Activated CD8-positive, alpha-beta memory T cell treated with anti-CD3 and anti-CD28 coated beads for 1 hour (primary cell): ENCODE data around the gene RPGRIP1.
"Not testable (repeated sequence)": the region's sequence is repeated elsewhere in the genome, so short reads cannot be mapped to it uniquely, and the experiment has no call there.

Source experiments
- DNase-seq, 2 donors: peaks; one replicate each; pipeline ENCODE4 v3.0.0-alpha.2; 2020; ENCODE audit warnings: low read depth in 1 of 2; ENCODE audit errors: extremely low read depth in 1 of 2

The RPGRIP1 gene

DNA sequence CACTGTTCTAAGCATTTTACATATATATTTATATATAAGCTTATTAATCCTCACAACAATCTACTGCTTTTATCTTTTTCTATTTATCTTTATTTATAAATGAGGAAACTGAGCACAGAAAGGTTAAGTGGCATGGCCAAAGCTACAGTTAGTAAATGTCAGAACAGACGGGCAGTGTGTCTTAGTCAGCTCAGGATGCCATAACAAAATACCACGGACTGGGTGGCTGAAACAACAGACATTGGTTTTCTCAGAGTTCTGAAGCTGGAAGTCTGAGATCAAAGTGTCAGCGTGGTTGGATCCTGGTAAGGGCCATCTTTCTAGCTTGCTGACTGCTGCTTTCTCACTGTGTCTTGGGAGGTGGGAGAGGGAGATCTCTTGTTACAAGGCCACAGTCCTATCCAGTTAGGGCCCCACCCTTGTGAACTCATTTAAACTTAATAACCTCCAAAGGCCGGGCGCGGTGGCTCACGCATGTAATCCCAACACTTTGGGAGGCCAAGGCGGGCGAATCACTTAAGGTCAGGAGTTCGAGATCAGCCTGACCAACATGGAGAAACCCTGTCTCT is 19.8 kb downstream of the RPGRIP1 start:
- DNase-seq = no peak

DNA sequence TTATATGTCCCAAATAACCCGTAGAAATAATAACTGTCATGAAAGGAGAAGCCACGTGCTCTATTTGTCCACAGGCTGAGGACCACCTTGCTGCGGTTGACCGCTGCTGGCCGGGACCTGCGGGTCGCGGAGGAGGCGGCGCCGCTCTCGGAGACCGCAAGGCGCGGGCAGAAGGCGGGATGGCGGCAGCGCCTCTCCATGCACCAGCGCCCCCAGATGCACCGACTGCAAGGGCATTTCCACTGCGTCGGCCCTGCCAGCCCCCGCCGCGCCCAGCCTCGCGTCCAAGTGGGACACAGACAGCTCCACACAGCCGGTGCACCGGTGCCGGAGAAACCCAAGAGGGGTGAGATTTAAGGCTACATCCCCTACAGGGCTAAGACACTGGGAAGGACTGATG is 21.0 kb downstream of the RPGRIP1 start:
- no peak for DNase-seq

DNA sequence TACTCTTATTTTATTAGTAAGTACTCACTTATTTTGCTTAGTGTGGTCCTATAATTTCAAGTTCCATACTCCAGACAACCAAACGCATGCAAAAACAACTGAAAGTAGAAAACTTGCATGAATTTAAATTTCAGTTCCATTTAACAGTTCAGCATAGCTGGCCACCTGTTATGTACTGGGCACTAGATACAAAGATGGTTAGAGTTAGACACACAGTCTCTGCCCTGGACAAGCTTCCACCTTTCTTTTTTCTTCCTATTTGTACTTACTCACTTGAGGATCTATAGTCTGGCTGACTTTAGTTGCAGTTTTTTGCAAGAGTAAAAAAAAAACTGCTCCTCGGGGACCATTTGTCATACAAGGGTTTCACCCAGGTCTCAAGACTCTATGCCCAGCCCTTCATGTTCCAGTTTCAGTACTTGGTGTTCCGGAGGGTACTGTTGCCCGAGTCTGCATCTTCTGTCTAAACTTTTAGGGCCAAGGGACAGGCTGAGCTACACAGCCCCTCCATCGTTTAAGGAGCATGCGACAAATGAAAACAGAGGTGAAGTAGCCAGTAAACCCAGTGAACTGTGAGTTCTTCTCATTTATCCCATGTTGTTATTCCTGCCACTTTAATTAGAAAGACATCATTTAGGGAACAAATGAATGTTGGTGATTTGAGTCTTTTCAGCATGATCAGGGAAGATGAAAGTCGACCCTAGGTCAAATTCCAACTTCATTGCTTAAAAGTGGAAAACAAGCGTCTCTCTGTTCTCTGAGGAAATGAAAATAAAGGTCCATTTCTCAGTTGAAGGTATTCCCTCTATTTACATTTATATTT is 22.3 kb downstream of the RPGRIP1 start:
- no peak for DNase-seq

DNA sequence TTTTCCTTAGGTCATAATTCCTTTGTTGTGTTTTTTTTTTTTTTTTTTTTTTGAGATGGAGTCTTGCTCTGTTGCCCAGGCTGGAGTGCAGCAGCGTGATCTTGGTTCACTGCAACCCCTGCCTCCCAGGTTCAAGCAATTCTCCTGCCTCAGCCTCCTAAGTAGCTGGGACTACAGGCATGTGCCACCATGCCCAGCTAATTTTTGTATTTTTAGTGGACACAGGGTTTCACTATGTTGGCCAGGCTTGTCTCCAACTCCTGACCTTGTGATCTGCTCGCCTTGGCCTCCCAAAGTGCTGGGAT is 22.9 kb downstream of the RPGRIP1 start:
- not testable (repeated sequence) for DNase-seq

DNA sequence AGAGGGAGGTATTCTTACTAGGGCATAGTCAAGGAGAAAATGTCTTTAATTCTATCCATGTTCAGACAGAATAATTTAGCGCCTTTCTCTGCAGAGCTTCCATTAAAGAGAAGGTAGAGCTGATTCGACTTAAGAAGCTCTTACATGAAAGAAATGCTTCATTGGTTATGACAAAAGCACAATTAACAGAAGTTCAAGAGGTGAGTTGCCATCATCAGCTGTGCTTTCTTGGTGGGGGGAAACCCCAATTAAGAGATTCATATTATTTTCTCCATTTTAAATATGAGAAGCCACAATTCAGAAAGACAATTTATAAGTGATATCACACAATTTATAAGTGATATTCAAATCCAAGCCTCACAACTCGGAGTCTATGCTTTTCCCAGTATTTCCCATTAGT is 27.8 kb downstream of the RPGRIP1 start:
- DNase-seq = no peak

DNA sequence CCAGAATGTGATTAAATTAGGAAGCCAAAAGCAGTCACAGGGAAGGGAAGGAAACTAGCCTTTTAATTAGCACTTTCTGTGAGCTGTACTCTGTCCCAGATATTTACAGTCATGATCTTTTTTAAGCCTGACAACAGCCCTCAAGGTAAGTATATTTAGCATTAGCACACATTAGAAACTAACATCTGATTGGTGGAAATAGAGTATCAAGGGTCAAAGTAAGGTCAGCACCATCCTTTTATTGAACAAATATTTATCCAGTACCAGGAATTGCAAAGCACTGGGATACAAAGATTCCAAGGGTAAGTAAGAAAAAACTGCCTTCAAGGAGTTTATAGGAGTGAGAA is 28.2 kb downstream of the RPGRIP1 start:
- DNase-seq = no peak

DNA sequence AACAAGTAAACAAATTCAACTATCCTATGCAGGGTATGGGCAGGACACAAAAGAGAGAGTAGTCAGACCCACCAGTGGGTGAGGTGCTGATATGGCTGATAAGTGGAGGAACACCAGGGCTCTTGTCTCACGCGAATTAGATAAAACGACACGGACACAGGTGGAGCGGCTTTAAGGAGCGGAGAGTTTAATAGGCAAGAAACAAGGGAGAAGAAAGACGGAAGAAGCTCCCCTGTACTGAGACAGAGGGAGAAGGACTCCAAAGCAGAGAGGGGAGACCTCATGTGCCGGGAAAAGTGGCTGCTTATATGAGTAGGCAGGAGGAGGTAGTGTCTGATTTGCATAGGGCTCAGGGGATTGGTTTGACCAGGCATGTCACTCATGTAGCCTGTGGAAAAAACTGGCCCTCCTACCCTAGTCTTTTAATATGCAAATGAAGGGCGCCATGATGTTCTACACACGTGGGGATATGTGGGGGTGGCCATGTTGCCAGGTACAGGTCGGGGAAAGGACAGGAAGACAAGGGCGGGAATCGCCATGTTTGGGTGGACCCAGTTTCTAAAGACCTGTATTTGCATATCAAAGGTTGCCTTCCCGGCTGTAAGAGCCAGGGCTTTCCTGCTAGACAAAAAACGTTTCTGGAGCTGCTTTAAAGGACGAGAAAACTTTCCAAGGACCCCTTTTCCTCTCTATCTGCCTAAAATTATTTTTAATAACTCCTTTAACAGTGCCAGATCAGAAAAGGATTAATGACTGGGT is 28.8 kb downstream of the RPGRIP1 start:
- peak; percentile 36 to 37 for DNase-seq

DNA sequence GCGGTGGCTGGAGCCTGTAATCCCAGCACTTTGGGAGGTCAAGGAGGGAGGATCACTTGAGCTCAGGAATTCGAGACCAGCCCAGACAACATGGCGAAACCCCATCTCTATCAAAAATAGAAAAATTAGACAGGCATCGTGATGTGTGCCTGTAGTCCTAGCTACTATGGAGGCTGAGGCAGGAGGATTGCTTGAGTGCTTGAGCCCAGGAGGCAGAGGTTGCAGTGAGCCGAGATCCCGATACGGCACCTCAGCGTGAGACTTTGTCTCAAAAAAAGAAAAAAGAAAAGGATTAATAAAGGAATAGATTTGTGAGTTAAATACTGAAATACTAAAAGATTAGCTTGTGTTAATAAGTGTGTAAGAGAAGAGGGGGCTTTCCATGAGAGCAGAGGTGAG is 29.4 kb downstream of the RPGRIP1 start:
- DNase-seq = no peak

DNA sequence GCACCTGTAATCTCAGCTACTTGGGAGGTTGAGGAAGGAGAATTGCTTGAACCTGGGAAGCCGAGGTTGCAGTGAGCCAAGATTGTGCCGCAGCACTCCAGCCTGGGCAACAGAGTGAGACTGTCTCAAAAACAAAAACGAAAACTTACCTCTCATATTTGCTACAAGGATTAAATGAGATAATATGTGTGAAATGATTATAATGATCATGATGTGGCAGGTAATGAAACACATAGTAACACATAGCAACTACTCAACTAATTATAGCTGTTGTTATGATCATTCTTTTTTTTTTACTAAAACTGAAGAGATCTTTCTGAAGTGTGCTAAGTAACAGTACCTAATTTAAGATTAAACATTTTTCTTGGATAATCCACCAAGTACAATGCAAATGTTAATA is 30.1 kb downstream of the RPGRIP1 start:
- DNase-seq = no peak

DNA sequence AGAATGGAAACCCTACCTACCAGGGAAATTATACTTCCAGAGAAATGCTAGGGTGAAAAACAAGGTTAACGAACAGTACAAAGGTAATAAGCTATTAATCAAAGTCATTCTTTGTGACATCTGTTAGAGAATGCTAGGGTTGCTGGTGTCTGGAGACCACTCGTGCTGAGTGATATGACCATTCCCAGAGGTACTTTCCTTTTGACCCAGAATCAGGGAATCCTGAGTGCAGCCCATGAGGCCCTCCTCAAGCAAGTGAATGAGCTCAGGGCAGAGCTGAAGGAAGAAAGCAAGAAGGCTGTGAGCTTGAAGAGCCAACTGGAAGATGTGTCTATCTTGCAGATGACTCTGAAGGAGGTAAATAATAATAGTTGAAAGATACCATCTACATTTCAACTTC is 31.7 kb downstream of the RPGRIP1 start:
- DNase-seq = no peak

DNA sequence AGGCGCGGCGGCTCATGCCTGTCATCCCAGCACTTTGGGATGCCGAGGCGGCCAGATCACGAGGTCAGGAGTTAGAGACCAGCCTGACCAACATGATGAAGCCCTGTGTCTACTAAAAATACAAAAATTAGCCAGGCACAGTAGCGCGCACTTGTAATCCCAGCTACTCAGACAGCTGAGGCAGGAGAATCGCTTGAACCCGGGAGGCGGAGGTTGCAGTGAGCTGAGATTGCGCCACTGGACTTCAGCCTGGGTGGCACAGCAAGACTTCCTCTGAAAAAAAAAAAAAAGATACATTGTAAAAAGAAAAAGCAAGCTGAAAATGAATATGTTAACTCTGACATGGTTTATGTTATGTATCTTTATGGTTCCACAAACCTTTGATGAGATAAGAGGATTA is 33.6 kb downstream of the RPGRIP1 start:
- no peak for DNase-seq

DNA sequence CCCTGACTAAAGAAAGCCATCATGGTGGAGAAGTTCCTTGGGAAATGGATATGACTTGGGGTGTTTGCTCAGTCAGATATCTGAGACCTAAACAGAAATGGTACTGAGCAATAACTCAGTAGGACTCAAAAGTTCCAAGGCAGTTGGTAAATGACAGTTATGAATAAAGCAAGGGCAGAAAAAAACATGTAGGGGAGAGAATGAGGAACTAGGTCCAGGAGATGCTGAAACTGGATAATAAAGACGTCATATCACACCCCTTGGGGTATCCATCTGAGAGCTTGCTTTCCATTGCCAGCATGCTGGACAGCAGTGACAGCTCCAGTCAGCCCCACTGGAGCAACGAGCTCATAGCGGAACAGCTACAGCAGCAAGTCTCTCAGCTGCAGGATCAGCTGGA is 37.5 kb downstream of the RPGRIP1 start:
- DNase-seq = no peak

DNA sequence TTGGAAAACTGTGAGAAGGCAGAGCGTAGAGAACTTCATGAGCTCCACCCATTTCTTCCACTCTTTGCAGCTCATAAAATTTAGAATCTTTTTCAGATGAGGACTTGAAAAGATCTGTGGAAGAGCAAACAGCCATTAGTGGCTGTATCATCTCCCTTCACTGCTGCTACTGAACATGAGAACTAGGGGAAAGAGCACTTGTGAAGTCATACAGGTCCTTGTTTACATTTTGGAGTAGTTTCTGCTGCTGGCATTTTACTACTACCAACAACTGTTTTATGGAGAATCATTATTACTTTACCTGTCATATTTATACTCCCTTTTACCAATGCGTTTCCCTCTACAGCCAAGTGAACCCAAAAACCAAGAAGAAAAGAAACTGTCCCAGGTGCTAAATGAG is 41.0 kb downstream of the RPGRIP1 start:
- no peak for DNase-seq

DNA sequence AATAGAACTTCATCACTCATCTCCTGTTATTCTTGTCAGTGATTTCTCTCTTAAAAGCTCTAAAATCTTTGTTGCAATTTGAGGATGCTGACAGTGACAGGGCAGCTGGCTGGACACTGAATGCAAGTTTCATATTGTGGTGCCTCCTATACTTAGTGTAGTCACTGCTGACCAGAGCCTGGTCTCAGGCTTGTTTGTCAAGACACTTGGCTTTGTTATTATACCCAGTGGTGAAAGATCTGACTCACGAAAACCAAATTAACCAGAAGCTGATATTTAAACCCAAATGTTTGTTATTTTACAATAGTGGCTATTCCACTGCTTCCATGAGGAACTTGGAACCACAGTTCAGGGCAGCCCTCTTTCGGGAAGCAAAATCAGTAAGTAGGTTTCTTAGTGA is 42.8 kb downstream of the RPGRIP1 start:
- no peak for DNase-seq

DNA sequence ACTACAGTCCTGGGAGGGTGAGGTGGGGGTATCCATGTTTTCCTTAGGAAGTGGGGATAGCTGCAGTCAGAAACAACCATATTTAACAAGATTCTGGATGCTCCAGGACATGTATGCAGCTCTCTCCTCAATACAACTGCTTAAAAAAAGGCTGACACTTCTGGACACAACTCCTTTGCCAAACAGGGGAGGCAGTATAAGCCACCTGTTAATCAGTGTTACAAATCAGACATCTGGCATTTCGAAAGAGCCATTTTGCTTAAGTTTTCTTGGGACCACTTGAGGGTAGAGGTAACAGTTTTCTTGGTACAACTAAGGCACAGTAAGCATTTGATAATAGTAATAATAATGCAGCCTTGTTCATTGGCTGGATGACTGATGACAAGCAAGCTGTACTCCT is 47.1 kb downstream of the RPGRIP1 start:
- DNase-seq = no peak
